Activated T-cell treated with anti-CD3 and anti-CD28 coated beads for 4 hours (primary cell): ENCODE measurements around the gene PARM1.

Experiments
- DNase-seq: peaks from one replicate; pipeline ENCODE4 v3.0.0-alpha.2; 2020

Gene PARM1

DNA sequence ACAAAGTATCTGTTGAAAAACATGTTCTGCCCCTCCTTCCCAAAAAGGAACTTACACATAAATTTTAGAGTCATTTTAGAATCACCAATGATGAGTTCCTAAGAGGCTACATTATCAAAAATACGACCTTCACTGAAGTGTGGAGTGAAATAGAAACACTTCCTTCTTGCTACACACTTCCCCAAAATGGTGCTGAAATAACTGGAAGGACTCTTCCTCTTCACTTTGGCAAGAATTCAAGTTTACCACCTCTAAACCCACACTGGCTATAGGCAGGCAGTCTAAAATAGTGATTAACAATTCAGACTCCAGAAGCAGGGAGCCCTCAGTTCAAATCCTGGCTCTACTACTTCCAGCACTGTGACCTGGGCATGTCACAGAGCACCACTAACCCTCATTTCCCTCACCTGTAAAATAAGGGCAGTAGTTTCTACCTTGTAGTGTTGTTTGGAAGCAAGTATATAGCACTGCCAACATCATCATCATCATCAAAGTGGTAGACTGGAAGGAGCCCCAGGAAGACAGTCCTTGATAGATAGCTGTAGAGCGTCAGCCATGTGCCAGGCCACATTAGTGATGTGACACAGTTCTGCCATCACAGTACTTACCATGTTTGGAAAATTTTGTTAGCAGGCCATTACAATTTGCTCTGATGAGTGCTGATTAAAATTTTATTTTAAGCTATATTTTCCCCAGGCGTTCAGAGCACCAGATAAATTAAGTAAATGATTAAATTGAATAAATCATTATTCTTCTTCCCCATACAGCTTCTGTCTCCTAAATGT, 103.3 kb downstream of the PARM1 start:
- no peak for DNase-seq

DNA sequence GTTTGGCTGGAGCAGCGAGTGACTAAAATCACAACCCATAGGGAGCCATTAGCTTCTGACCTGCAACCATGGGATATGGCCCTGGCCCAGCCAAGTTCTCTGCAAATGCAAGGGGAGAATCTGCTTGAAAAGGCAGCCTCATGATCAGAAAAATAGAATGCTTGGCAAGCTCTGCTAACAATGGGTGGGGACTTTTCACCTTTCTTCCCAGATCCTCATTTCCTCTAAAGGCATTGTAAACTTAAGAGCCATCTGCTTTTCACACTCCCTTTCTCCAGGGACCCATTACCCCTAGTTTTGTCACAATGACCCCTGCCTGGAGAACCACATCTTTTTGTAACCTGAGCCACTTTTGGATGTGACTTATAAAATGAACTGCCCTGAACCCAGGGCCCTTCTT, 104.3 kb downstream of the PARM1 start:
- no peak for DNase-seq

DNA sequence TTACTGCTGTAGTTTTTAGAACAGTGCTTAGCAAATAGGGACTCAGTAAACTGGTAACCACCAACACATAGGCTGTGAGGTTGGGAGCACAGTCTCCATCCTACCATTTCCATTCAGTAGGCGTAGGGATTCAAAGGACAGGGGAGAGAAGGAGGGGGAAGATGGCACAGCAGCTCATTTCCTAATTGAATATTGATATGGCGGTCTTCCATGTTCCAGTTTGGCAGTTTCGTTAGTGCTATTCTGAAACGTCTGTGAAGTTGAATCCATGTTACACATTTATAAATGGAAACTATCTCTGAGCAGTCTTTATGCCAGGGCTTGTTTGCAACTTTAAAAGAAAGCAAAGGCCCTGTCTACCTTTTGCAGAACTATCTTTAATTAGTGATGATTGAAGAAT, 105.5 kb downstream of the PARM1 start:
- no peak for DNase-seq

DNA sequence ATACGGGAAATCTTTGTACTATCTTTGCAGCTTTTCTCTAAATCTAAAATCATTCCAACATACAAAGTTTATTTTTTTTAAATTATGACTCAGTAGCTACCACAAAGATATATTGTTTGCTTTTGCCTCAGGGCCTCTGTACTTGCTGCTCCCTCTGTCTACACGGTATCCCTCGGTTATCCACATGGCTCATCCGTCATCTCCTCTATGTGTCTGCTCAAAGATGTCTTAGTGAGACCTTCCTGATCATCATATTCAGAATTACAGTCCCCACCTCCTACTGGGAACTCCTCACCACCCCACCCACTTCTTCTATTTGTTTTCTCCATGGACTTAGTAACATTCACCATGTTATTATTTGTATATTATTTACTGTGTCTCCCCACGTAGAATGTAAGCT, 107.8 kb downstream of the PARM1 start:
- DNase-seq: no peak

DNA sequence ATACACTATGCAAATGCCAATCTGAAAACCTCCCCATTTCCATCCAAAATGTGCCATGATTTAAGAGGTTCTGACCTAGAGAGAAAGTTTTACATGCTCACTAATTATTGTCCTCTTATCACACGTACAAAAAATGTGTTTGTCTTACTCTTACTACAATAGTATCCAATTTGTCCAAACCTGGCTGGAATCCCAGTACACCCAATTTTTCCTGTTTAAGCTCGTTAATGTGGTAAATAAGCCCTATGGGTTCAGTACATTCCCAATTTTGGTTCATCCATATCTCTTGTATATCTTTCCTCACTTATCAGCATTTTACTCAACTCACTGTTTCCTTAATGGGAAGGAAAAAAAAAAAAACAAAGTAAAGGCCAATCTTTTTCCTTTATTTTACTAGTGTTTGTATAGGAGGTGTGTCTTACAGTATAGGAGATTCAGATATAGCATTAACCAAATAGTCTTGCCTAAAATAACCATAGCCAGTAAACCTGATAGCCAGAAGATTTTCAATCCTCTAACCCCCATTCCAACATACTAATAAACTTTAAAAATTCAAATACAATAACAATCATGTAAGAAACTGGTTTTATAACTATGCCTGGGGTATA, 109.8 kb downstream of the PARM1 start:
- DNase-seq: no peak

DNA sequence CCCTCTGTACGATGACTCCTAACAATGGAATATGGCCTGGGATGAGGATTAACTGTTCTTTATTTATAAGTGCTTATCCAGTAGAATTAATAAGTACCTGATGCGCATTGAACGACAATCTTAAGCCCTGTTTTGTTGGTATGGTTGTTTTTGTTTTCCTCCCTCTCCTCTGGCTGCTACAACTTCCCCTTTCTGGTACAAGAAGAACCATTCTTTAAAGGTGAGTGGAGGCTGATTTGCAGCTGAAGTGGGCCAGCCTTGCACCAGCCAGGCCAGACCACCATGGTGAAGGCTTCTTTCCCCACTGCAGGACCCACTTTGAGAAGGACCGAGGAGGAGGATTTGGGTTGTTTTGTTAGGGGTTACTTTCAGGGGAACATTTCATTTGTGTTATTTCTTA, 113.3 kb downstream of the PARM1 start:
- DNase-seq: no peak

DNA sequence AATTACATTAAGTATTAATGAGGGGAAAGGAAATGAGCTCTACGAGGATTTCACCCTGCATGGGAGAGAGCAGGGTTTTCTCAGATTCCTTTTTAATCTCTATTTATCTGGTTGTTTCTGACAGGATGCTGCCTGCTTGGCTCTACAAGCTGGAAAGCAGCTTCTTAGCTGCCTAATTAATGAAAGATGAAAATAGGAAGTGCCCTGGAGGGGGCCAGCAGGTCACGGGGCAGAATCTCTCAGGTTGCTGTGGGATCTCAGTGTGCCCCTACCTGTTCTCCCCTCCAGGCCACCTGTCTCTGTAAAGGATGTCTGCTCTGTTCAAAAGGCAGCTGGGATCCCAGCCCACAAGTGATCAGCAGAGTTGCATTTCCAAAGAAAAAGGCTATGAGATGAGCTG, 113.7 kb downstream of the PARM1 start:
- no peak for DNase-seq

DNA sequence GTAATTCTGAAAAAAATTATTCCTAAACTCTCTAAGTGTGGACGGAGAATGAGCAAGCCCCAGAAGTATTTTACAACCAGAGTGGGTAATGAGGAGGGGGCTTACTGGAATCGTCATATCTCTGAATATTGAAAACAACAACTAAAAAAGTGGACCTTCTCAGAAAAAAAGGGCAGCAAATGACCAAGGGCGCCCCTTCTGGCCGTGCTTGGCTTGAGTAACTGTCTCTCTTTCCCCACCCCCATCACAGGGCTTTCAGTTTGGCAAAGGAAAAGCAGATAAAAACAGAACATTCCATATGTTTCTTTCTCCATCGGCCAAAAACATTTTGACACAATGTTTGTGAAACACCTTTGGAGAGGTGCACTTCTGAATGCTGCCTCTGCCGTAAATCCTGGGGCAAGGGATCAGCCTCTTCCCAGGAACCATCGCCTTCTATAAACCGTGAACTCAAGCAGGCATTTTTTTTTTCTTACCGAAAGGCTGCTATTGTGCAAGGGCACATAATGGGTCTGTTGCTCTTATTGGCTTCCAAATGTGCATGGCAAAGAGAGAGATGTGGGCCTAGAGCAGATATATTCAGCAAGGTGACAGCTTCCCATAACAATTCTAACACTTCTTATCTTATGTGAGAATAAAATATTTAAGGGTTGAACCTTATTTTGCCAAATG, 115.4 kb downstream of the PARM1 start:
- DNase-seq: no peak

DNA sequence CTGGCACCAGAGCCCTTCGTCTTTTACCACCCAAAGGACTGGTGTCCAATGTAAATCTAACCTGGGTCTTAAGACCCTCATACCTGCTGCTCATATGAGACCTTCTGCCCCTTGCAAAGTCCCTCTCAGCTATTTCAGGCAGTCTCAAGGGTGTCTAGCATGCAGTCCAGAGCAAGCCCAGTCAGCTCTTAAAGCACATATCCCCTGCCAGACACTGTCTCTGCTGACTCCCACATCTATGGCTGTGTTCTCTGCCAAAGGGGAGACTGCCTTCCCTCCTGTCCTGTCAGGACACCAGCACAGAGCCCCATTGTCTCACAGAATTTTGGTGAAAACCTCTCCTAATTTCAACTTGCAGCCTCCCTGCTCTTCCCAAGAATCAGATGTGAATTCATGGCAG, 118.5 kb downstream of the PARM1 start:
- no peak for DNase-seq

DNA sequence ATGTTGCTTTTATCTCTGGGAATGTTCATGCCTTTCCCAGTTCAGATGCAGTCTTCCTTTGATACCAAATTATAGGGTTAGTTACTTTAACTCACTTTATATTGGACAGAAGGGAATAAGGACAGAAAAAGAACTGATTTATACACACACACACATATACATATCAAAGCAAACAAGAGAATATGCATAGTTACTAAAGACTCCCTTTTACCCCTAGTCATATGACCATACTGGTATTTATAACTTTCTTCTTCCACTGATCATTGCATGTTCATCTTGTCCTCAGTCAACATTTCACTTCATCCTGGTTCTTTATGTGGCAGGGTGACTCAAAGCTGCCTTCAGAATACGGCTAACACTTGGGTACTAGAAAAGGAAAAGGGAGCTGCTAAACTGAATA, 120.4 kb downstream of the PARM1 start:
- DNase-seq: no peak

DNA sequence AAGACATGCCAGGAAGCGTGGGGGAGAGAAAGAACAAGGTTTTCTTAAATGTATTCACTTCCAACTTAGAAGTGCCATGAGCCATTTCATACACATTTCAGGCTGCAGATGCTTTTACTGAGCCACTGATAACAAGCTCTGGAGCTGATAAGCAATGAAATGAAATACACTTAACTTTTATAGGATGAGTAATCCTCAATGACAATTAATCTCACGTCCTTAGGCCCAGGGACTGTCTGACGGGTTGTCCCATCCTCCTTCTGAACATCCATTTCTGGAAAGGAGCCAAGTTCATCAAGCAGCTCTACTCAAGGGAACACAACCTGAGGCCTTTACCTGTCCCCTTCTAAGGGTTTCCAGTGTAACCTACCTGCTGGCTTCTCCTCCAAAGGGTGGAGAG, 121.2 kb downstream of the PARM1 start:
- DNase-seq: no peak

DNA sequence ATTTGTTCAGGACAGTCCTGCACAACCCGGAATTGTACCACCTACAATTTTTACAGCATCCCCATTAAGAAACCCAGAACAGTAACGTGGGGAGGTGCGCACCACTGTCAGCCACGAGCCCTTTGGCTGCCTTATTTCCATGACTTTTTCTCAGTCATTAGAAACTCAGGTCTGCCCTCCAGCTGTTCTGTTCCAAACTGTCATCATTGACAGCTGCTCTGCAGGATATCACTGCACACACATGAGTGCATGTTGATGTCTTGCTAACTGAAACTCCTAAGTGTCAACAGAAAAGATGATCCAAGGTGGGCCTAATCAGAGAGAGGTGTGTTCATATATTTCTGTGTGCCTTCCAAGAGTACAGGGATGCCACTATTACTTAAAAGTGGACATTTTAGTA, 123.4 kb downstream of the PARM1 start:
- no peak for DNase-seq

DNA sequence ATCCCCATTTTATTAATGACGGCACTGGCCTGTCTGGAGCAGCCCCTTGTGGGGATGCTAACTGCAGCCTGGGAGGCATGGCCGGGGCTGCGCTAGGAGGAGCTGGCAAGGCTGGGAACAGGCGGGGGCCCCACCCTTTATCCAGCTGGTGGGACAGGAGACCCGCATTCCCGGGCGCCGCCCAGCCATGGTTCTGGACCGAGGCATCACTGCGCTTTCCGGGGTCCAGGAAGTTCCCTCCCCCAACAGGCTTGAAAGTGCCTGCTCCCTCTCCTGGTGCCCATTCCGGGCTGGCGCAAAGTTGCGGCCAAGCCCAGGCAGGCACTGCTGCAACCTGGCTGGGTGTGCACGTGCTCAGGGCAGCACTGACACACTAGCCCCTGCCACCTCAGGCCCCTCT, 124.5 kb downstream of the PARM1 start:
- DNase-seq: no peak

DNA sequence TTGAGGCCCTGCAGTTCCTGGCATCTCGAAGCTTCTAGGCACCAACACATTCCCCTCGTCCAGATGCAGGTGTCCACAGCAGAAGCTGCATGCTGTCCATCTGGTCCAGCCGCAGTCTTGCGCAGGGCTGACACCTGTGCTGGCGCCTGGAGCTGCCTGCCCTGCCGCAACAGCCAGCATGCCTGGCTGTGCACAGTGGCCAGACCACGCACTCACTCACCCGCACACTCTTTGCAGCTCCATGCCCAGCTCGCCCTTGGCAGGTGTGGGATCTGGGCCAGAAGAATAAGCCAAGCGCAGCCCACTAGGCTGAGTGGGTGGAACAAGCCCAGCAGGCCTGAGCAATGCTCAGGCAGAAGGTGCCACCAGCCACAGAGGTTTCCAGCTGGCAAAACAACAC, 125.6 kb downstream of the PARM1 start:
- DNase-seq: no peak

DNA sequence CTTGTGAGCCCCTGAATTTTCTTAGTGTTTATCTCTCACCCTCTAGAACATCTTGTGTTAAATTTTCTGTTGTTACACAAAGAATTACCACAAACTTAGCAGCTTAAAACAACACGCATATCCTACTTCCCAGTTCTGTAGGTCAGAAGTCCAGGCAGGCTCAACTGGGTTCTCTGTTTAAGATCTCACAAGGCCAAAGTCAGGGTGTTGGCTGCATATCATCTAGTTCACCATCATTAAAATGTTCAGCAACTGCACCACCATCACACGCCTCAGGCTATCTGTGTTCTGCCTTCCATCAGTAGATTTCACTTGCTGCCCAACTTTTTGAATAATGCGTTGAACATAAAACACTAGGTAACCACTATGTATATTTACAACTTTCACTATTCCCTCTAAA, 130.5 kb downstream of the PARM1 start:
- no peak for DNase-seq

DNA sequence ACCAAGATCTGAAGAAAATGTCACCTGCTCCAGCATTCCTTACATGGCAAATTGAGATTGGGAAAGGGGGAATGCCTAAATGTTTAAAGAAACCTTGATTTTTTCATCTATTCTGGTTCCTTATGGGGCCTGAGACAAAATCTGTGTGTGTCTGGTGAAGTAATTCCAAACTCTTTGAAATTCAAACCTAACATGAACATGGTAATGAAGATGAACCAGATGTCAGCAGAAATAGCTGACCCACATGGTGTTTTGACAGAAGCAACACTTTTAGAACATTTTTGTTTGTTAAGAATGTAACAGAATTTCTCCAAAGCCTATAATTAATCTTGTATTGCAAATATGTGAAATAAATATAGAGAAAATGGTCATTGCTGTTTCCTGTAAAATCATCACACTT, 133.0 kb downstream of the PARM1 start:
- no peak for DNase-seq

DNA sequence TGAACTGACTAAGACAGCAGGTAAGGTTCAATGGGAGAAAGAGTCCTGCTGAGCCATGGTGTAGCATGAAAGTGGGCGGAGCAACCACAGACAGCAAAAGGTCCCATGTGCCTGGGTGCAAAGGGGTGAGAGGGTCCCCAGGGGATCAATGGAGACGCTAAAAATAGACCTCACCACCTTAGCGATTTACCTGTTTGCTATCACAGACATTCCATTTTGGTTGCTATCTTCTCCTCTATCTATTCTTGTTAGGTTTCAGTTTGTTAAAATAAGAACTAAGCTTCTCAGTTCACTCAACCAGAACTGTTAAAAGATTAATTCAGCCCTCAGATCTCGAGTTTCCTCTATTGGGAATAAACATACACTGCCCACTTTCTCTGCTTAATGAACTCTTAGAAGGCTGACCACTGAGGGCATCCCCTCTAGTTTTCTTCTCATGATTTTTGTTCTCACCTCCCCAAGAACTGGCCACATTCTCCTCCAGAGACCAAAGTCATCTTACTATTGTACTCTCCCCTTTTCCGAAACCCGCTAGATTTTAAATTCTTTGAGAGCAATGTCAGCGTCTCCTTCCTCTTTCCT, 136.7 kb downstream of the PARM1 start:
- DNase-seq: no peak

DNA sequence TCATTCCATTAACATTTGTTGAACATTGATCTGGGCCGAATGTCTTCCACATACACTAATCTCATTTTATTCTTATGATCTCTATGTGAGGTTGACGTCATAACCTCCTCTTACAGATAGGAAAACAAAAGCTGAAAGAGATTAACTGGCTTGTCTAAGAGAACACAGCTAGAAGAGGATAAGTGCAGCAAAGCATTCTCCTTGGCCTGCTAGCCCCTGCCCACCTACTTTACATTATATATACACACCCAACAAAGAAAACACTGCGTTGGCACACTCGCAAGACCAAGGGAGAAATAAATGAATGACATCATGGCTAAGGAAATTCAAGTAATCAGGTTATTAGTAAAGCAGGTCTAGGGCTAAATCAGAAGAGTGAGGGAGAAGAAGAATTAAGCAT, 138.4 kb downstream of the PARM1 start:
- DNase-seq: no peak

DNA sequence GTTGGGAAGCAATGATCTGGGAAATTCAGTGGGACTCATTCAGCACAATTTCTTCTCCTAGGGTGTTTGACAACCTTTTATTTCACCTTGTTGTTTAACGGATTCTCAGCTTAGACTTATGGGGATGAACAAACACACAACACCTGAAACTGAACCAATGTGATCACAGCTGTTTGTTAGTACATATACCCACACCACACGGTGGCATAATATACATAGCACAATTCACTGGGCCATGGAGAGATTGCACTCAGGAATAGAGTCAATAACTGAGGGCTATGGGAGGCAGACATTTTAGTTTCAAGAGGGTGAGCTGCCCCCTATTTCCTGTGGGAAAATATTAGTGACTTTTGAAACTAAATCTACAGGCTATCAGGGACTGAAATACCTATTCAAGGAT, 148.0 kb downstream of the PARM1 start:
- no peak for DNase-seq

DNA sequence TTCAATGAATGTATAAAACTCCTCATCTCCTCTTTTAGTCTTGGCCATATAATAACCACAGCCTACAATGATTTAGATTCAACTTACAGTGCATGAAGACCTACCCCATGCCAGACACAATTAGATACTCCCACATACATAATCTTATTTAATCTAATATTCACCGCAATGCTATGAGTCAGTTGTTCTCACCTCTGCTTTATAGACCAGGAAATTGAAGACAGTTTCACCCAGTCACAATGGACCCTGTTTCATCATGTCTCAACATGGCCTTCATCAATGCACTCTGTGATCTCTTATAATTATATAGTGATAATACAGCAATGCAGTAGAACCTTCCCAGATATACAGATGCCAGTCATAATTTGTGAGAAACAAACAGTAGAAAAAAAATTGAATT, 148.6 kb downstream of the PARM1 start:
- no peak for DNase-seq

DNA sequence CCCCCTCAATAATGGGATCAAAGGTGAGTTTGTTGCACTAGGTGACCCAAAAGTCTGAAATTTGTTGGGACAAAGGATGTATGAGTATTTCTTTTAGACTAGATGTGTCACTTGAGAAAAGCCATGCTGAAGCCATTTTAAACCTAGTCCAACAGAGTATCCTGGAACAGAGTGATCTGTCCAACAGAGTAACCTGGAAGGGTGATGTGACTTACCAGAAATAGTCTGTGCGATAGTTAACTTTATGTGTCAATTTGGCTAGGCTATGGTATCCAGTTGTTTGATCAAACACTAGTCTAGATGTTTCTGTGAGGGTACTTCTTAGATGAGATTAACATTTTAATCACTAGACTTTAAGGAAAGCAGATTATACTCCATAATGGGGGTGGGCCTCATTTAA, 154.5 kb downstream of the PARM1 start:
- DNase-seq: no peak

DNA sequence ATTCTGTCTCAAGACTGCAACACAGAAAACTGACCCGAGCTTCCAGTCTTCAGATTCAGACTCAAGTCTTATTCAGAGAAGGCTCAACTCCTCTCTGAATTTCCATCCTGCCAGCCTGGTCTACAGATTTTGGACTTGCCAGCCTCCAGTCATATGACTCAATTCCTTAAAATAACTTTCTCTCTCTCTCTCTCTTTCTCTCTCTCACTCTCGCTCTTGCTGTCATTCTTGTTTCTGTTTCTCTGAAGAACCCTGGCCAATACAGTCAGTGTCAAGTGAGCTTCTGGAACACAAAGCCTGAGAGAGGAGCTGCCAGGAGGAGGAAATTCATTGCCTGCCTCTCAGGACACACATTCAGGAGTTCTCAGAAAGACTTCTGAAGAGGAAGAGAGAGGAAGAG, 154.9 kb downstream of the PARM1 start:
- no peak for DNase-seq

DNA sequence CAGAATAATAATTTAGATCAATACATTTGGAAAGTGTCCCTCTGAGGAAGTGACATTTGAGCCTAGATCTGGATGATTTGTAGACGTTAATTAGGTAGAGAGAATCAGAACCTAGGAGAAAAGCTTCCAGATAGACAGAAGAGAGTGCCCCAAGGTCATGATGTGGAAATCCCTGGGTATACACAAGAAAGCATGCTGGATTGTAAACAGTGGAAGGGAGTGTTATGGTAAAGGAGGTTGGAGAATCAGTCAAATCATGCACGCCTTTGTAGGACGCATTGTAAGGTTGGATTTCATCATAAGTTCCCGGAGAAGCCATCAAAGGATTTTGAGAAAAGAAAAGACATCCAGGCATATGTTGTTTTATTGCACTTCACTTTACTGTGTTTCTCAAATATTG, 156.3 kb downstream of the PARM1 start:
- DNase-seq: no peak

DNA sequence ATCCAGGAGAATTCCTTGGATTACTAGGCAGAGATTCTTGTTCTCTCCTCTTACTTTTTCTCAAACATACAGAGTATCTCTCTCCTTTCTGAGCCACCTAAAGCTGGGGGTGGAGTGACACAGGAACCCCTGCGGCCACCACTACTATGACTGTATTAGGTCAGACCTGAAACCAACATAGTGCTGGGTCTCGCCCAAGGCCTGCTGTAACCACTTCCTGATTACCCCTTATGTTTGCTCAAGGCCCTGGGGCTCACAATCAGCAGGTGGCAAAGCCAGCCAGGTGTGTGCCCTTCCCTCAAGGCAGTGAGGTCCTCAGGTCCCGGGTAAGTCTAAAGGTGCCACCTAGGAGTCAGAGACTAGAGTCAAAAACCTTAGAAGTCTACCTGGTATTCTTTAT, 166.4 kb downstream of the PARM1 start:
- DNase-seq: no peak
